HG02623 (cell line): ENCODE results near the gene PROK2.

ENCODE experiments used
- ATAC-seq: cut with Tn5 transposase; IDR thresholded peaks from one replicate; pipeline ENCODE4 v1.9.1; 2021; ENCODE audit warnings: moderate library complexity; ENCODE audit not compliant: unreplicated experiment

PROK2 gene

GRCh38 chr3:71751602-71752001 is 33.3 kb downstream of the PROK2 start:
- ATAC-seq, result no peak

- no peak for ATAC-seq
Measured at GRCh38 chr3:71744738-71745137, 40.2 kb downstream of the PROK2 start.

- ATAC-seq, result no peak
Measured at GRCh38 chr3:71742621-71743020, 42.3 kb downstream of the PROK2 start.

GRCh38 chr3:71734881-71735280 is 50.1 kb downstream of the PROK2 start:
- ATAC-seq, result no peak

GRCh38 chr3:71733319-71733718 is 51.6 kb downstream of the PROK2 start:
- no peak for ATAC-seq

GRCh38 chr3:71732637-71733036 is 52.3 kb downstream of the PROK2 start:
- ATAC-seq, result no peak

- no peak for ATAC-seq
Measured at GRCh38 chr3:71728632-71729342, 56.2 kb downstream of the PROK2 start.

- ATAC-seq, result no peak
Measured at GRCh38 chr3:71726146-71726545, 58.8 kb downstream of the PROK2 start.

- ATAC-seq, result peak; percentile 49
Measured at GRCh38 chr3:71725271-71725991, 59.5 kb downstream of the PROK2 start, which contains the start of gene EIF4E3. EIF4E3 (minus strand) TSS chr3:71725402; CDS start chr3:71725367, 35 bp downstream.

- ATAC-seq, result peak; percentile 47
Measured at GRCh38 chr3:71724584-71725270, 60.2 kb downstream of the PROK2 start.

GRCh38 chr3:71724171-71724453 is 60.8 kb downstream of the PROK2 start:
- ATAC-seq, result no peak

GRCh38 chr3:71723452-71724170 is 61.3 kb downstream of the PROK2 start:
- no peak for ATAC-seq

GRCh38 chr3:71722693-71723092 is 62.3 kb downstream of the PROK2 start:
- no peak for ATAC-seq
